ENCODE data around the gene RSPH3.

The RSPH3 gene

GRCh38 chr6:158999666-159000403, at the start of gene RSPH3:
RSPH3 (minus strand) TSS chr6:159000202; CDS start chr6:158999550, 652 bp downstream.
- TF ChIP-seq, protein P1, sequence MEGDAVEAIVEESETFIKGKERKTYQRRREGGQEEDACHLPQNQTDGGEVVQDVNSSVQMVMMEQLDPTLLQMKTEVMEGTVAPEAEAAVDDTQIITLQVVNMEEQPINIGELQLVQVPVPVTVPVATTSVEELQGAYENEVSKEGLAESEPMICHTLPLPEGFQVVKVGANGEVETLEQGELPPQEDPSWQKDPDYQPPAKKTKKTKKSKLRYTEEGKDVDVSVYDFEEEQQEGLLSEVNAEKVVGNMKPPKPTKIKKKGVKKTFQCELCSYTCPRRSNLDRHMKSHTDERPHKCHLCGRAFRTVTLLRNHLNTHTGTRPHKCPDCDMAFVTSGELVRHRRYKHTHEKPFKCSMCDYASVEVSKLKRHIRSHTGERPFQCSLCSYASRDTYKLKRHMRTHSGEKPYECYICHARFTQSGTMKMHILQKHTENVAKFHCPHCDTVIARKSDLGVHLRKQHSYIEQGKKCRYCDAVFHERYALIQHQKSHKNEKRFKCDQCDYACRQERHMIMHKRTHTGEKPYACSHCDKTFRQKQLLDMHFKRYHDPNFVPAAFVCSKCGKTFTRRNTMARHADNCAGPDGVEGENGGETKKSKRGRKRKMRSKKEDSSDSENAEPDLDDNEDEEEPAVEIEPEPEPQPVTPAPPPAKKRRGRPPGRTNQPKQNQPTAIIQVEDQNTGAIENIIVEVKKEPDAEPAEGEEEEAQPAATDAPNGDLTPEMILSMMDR (IDR thresholded peaks at IDR 0.05), result no peak

DNA sequence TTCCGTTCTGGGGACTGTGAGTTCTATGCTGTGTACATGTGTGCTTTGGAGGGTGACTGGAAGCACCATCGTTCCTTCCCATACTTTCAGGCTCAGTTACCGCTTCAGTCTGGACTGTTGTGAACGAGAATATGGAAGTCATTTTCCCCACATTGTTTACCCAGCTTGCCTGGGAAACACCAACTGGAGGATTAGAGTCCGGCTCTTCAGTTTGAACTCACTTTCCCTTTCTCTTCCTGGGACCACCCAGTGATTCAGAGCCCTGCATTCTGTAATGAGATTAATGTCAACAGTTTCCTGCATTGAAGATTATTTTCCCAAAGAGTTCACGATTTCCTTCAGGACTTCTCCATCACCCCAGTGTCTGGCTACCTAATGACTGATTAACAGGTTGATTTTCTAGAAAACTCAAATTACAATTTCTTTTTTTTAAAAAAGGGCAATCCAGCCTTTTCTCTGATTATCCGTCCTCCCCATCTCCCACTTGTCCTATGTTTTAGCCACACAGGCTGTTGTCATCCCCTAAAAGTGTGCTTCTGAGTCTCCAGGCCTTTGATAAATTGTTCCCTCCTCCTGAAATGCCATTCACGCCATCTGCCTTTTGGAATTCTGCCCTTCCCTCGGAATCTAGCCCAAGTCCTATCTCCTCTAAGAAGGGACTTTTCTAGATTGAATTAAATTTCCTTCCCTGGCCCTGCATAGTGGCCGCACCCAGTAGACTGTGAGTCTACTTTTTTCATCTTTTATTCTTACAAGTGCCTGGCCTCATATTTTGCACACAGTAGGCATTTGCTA, 48.1 kb upstream of the RSPH3 start:
- TF ChIP-seq, protein P1 (IDR thresholded peaks at IDR 0.05), result no peak

DNA sequence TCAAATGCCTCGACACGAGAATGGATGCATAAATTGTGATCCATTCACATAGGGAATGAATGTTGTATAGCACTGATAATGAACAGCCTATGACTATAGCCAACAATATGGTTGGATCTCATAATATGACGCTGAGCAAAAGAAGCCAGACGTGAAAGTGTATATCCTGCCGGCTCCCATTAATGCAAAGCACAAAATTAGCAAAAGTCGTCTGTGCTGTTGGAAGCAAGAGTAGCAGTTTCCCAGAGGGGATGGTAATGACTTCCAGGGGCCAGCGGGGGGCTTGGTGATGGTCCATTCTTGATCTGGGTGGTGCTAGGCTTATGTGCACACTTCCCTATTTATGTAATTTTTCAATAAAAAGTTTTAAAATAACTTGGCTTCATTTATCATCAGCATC, 45.8 kb upstream of the RSPH3 start:
- TF ChIP-seq, protein P1 (IDR thresholded peaks at IDR 0.05), result no peak

GRCh38 chr6:159044899-159045727, 45.1 kb upstream of the RSPH3 start, which contains the start of gene TAGAP:
TAGAP (minus strand) TSS chr6:159044991; CDS start chr6:159044146, 845 bp downstream.
- TF ChIP-seq, protein P1 (IDR thresholded peaks at IDR 0.05), result no peak

DNA sequence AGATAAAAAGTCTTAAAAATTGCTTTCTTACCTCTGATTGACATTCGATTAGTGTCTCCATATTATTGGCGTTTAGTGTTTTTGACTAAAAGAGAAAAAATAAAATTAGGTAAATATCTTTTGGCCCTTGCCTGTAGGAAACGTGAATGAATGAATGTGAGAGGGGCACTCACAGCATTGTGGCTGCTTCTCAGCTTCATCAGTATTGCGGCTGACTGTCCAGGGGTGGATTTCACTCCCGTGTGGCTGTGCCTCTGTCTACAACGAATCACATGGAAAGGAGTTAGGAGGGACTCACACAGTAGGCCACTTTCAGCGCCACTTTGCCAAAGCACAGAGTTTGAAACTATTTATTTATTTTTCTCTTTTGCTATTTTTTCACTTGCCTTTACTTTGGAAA, 43.9 kb upstream of the RSPH3 start:
- TF ChIP-seq, protein P1 (IDR thresholded peaks at IDR 0.05), result no peak

GRCh38 chr6:159043251-159043650, 43.2 kb upstream of the RSPH3 start:
- TF ChIP-seq, protein P1 (IDR thresholded peaks at IDR 0.05), result no peak

GRCh38 chr6:159042826-159043181, 42.8 kb upstream of the RSPH3 start:
- TF ChIP-seq, protein P1 (IDR thresholded peaks at IDR 0.05), result no peak

Data from LNCAP (cell line).